ENCODE measurements around the gene TDRD6.
A peak's percentile ranks its signal among the peaks of the same experiment; 100 is the strongest.

TDRD6 gene

GRCh38 chr6:46677314-46677654 lies 10.4 kb upstream of the TDRD6 start:
- no peak for DNase-seq (ENCODE audit: low spot score)
- in situ Hi-C loops (cut with MboI; ENCODE audit: low sequenced_read_pairs, unreplicated experiment), result no loop called here
- TF ChIP-seq, protein P1, sequence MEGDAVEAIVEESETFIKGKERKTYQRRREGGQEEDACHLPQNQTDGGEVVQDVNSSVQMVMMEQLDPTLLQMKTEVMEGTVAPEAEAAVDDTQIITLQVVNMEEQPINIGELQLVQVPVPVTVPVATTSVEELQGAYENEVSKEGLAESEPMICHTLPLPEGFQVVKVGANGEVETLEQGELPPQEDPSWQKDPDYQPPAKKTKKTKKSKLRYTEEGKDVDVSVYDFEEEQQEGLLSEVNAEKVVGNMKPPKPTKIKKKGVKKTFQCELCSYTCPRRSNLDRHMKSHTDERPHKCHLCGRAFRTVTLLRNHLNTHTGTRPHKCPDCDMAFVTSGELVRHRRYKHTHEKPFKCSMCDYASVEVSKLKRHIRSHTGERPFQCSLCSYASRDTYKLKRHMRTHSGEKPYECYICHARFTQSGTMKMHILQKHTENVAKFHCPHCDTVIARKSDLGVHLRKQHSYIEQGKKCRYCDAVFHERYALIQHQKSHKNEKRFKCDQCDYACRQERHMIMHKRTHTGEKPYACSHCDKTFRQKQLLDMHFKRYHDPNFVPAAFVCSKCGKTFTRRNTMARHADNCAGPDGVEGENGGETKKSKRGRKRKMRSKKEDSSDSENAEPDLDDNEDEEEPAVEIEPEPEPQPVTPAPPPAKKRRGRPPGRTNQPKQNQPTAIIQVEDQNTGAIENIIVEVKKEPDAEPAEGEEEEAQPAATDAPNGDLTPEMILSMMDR (IDR thresholded peaks at IDR 0.05; ENCODE audit: borderline replicate concordance, control extremely low read depth, extremely low read depth, insufficient read depth, missing control alignments), result peak; percentile 3

GRCh38 chr6:46684771-46685170 lies 2.9 kb upstream of the TDRD6 start:
- no peak for DNase-seq (ENCODE audit: low spot score)
- in situ Hi-C loops (cut with MboI; ENCODE audit: low sequenced_read_pairs, unreplicated experiment), result no loop called here
- TF ChIP-seq, protein P1 (IDR thresholded peaks at IDR 0.05; ENCODE audit: borderline replicate concordance, control extremely low read depth, extremely low read depth, insufficient read depth, missing control alignments), result no peak

- DNase-seq (ENCODE audit: low spot score), result peak; percentile 22
- in situ Hi-C loops (cut with MboI; ENCODE audit: low sequenced_read_pairs, unreplicated experiment), result no loop called here
Measured at GRCh38 chr6:46688117-46688965, 656 bp downstream of the TDRD6 start.

DNA sequence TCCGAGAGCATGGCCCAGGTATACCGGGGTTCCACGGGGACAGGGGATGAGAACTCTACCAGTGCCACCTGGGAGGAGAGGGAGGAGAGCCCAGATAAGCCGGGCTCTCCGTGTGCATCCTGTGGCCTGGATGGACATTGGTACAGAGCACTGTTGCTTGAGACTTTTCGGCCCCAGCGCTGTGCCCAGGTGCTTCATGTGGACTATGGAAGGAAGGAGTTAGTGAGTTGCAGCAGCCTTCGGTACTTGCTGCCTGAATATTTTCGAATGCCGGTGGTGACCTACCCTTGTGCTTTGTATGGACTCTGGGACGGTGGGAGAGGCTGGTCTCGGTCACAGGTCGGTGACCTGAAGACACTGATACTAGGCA lies 1.3 kb downstream of the TDRD6 start:
- TF ChIP-seq, protein P1 (IDR thresholded peaks at IDR 0.05; ENCODE audit: borderline replicate concordance, control extremely low read depth, extremely low read depth, insufficient read depth, missing control alignments), result no peak
- DNase-seq (ENCODE audit: low spot score), result no peak
- in situ Hi-C loops (cut with MboI; ENCODE audit: low sequenced_read_pairs, unreplicated experiment), result no loop called here

More at GRCh38 chr6:46688117-46688965, 656 bp downstream of the TDRD6 start:
- TF ChIP-seq, protein P1 (IDR thresholded peaks at IDR 0.05; ENCODE audit: borderline replicate concordance, control extremely low read depth, extremely low read depth, insufficient read depth, missing control alignments), result no peak

- in situ Hi-C loops (cut with MboI; ENCODE audit: low sequenced_read_pairs, unreplicated experiment), result no loop called here
- TF ChIP-seq, protein P1 (IDR thresholded peaks at IDR 0.05; ENCODE audit: borderline replicate concordance, control extremely low read depth, extremely low read depth, insufficient read depth, missing control alignments), result no peak
- DNase-seq (ENCODE audit: low spot score), result no peak
Measured at GRCh38 chr6:46689657-46690056, 2.0 kb downstream of the TDRD6 start.

DNA sequence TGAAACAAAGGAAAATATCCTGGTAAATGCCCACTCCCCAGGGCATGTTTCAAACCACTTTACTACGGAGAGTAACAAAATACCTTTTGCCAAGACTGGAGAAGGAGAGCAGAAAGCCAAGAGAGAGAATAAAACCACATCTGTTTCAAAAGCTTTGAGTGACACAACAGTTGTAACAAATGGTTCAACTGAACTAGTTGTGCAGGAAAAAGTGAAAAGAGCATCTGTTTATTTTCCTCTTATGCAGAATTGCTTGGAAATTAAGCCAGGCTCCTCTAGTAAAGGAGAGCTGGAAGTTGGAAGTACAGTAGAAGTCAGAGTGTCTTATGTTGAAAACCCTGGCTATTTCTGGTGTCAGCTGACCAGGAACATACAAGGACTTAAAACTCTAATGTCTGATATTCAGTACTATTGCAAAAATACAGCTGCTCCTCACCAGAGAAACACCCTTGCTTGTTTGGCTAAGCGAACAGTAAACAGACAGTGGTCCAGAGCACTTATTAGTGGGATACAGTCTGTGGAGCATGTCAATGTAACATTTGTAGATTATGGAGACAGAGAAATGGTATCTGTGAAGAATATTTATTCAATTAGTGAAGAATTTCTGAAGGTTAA lies 2.6 kb downstream of the TDRD6 start:
- no peak for DNase-seq (ENCODE audit: low spot score)
- in situ Hi-C loops (cut with MboI; ENCODE audit: low sequenced_read_pairs, unreplicated experiment), result no loop called here
- TF ChIP-seq, protein P1 (IDR thresholded peaks at IDR 0.05; ENCODE audit: borderline replicate concordance, control extremely low read depth, extremely low read depth, insufficient read depth, missing control alignments), result no peak
